Right renal cortex interstitium (tissue), 3 donors: ENCODE results near the gene MAML1. TPM values are rescaled to one million over a fixed set of nuclear protein-coding genes. Genes with fewer than 3 reads are reported as not detected.
"Not testable (repeated sequence)": the region's sequence is repeated elsewhere in the genome, so short reads cannot be mapped to it uniquely, and the experiment has no call there.

Source experiments
- DNase-seq, 3 donors: peaks; one replicate each; pipeline ENCODE4 v3.0.0-alpha.2; 2013; ENCODE audit warnings: low read depth in 3 of 3, low spot score in 2 of 3
- polyA plus RNA-seq, 3 donors: library from polyadenylated mRNA; unstranded; fragments of 120-200 nt; gene quantifications; one replicate each; pipeline ENCODE4 v1.2.1, GENCODE V29; 2013; ENCODE audit not compliant: insufficient read length in 3 of 3

Gene MAML1
- polyA plus RNA-seq, 3 donors: 35.6 to 39.5 (median 38.1) TPM

DNA sequence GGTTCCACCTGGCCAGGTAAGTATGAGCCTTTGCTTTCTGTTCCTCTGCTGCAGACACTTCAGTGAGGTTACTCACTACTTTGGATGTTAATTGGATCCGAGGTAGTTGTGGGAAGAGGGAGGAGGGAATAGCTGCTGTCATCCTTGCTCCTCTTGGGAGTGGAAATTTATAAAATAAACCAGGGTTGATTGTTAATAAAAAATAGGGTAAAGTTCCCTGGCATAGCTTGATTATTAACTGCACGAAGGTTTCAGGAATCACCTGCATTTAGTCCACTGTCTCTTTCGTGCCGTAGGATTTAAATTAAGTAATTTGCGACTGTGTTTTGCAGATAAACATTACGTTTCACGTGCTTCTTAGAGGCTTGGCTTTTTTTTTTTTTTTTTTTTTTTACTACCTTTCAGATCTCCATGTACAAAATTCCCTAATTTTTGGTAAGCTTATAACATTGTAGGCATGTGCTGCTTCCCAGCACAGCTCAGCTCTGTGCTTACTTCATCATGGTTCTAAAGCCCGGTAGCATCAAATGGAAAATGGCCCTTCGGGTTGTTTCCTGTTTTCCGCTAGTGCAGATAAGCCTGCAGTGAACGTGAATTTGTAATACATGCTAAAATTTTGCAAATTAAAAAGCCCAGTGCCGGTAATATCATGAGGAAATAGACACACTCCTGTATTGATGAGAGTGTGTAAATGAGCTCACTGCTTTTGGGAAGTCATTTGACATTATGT is 34.3 kb downstream of the MAML1 start:
- DNase-seq: no peak

- no peak for DNase-seq
Observed at GRCh38 chr5:179767496-179768100, 35.0 kb downstream of the MAML1 start.

DNA sequence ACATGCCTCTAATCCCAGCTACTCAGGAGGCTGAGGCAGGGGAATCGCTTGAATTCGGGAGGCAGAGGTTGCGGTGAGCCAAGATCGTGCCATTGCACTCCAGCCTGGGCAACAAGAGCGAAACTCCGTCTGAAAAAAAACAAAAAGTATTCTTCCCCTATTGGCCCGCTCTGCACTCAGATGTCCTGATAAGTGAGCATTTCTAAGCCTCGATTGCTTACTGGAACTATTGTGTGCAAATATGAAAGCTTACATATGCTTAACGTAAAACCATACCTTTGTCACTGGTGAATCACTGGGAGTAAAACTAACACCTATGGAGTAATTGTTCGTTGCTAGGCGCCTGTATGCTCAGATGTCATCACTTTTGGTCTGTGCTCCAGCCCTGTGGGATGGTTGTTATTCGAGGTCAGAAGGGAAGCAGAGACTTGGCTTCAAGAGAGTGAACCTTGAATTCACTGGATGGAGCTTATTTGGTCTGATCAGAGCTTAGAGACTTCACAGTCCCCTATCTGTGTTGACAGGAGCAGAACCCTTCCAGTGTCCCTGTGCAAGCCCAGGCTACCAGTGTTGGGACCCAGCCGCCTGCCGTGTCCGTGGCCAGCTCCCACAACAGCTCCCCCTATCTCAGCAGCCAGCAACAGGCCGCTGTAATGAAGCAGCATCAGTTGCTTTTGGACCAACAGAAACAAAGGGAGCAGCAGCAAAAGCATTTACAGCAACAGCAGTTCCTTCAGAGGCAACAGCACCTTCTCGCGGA is 35.9 kb downstream of the MAML1 start:
- no peak for DNase-seq

DNA sequence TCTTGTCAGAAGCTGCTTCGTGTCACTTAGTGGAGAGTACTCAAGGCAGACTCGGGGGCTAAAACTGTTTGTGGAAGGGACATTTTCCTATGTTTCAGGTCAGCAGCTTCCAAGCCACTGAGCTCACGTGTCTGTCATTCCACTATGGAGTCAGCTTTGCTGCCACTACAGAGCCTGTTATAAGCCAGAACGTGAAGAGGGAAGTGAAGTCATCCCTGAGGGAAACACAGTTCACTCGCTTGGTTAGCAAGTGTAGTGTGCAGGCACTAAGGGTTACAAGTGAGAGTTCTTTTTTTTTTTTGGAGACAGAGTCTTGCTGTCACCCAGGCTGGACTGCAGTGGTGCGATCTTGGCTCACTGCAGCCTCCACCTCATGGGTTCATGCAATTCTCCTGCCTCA is 36.6 kb downstream of the MAML1 start:
- DNase-seq: no peak

DNA sequence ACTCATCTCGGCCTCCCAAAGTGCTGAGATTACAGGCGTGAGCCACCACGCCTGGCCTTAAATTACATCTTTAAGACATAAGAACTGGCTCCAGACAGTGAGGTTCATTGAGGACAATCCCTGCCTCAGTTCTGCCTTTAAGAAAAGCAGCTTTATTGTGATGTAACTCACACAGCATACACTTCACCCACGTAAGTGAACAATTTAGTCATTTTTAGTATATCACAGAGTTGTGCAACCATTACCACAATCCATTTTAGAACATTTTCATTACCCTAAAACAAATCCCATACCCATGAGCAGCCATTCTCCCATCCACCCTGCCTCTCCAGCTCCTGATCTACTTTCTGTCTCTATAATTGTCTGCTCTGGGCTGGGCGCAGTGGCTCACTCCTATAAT is 37.2 kb downstream of the MAML1 start:
- DNase-seq: no peak

- DNase-seq: no peak
Observed at GRCh38 chr5:179771311-179771895, 38.8 kb downstream of the MAML1 start.

DNA sequence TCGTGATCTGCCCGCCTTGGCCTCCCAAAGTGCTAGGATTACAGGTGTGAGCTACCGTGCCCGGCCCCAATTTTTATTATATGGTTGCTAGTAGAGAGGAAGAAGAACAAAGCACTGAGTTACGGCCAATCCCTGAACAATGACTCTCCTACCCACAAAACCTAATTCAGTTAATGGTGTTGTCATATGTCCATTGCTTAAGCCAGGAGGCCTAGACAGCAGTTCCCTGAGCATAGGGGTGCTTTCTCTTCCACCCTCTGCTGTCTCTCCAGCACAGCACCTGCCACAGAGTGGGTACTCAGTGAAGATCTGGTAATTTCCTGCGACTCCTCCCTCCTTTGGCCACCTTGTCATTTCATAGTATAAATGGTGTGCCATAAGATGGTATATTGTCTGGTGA is 39.7 kb downstream of the MAML1 start:
- no peak for DNase-seq

- no peak for DNase-seq
Observed at GRCh38 chr5:179773686-179774040, 41.0 kb downstream of the MAML1 start.

DNA sequence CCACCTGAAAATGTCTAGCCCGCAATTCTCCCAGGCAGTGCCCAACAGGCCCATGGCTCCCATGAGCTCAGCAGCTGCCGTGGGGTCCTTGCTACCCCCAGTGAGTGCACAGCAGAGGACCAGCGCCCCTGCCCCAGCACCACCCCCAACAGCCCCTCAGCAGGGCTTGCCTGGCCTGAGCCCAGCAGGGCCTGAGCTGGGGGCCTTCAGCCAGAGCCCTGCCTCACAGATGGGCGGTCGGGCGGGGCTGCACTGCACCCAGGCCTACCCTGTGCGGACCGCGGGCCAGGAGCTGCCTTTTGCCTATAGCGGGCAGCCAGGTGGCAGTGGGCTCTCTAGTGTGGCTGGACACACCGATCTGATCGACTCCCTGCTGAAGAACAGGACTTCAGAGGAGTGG is 41.8 kb downstream of the MAML1 start:
- DNase-seq: no peak

DNA sequence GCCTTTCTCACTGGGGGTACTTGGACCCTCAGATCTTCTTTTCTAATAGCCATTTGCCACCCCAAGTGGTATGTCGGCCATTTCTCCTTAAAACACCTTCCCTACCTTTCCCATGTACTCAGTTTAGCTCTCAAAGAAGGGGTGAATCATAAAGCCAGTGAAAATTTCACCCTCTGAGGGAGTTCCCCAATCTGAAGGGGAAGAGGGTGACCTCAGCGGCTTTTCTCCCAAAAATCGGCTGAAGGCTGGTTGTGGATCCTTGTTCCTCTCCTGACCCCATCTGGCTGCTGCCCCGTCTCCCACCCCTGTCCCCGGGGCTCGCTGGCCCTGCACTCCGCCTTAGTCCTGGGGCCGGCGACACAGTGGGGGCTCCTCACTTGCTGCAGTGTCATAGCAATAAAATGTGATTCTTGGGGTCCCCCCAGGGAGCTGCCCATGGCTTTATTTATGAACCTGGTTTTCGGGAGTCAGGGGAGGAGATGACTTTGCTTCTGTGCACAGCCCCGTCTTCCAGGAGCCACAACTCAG is 43.9 kb downstream of the MAML1 start:
- DNase-seq: no peak

DNA sequence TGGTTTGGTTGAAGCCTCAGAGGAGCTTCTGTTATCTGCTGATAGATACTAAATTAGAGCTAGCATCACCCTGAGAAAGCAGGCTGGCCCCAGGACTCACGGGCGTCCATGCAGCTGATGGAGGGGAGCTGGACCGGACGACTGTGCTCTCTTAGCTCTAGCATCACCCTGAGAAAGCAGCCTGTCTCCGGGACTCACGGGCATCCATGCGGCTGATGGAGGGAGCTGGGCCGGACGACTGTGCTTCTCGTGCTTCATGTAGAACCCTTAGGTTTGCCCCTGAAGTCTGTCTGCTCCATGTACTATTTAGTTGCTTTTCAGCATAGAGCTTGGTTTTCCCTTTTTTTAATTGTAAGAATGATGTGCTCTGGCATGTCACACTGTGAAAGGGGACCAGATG is 44.8 kb downstream of the MAML1 start:
- DNase-seq: no peak

DNA sequence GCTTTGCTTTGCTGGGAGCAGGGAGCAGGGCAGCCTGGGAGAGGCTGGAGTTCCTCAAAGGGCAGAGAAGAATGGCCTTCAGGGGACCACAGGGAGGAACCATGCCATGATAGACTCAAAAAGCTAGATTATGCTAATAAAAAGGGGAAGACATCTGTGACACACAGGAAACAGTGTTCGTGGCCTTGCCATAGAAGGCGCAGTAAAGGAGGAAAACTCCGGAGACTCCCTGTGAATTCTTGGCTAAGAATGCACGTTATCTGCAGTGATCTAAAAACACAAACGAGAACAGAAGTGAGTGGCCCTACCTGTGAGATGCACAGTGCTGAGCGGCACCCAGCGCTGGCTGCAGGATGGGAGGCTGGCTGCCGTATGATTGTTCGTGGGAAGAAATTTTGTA is 45.3 kb downstream of the MAML1 start:
- no peak for DNase-seq

DNA sequence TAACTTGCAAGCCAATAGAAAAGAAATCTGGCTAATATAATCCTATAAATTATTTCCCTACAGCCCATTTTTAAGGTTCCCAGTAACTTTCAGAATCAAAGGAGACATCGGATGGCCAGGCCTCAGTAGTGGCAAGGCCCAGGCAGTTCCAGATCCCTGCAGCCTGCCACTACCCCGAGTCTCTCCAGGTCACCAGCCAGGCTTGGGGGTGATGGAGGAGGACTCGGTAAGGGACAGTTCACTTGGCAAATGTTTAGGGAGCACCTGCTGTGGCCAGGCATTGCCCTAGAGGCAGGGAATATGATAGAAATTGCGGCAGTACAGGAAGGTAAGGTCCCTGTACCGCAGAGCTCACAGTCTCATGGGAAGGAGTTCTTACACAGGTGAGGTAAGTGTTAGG is 46.0 kb downstream of the MAML1 start:
- no peak for DNase-seq

DNA sequence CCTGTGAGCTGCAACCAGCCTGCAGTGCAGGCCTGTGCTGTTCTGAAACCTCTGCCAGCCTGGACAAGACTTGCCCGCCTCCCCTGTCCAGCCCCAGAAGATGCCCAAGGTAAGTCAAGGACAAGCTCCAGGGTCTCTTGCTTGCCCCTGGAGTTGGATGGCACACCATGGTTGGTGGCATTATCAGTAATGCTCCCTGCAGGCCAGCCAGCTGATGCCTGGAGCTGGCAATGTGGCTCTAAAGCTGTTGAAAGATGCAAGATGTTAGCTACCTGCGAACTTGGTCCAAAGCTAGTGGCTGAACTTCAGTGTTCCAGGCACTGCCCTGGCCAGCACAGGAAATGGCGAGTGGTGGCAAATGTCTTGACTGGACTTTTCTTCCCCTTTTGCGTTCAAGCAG is 47.2 kb downstream of the MAML1 start:
- DNase-seq: no peak

GRCh38 chr5:179780362-179780761 is 47.7 kb downstream of the MAML1 start:
- no peak for DNase-seq

- DNase-seq: no peak
Observed at GRCh38 chr5:179781846-179782245, 49.2 kb downstream of the MAML1 start.

DNA sequence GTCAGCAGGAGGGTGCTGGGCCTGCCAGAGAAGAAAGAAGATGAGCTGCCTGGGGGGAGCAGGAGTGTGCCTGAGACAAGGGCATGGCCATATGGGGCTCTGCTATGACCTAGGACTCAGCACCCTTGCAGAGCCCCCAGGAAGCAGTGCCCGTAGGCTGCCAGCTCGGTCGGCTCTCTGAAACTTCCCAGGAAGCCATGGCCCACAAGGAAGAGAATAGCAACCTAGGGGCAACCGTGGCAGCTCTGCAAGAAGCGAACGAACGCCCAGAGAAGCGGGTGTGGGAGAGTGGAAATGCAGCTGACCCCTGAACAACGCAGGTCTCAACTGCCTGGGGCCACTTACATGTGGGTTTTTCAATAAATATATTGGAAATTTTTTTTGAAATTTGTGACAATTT is 50.5 kb downstream of the MAML1 start:
- DNase-seq: no peak

DNA sequence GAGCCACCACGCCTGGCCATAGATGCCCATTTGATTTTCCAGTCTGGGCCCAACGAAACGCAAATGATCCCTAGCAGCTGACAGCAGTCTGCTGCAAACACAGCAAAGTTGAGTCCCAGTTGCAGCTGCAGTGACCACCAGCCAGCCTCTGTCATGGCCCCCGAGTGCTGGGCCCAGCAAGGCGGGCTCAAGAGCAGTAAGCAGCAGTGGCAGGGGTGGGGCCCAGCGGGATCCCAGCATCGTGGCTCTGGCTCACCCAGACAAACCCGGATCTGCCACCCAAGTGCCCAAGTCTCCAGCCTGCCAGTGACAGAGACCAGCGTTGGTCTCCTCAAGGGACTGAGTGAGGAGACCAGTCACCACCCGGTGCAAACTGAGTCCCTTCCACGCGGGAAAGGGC is 54.2 kb downstream of the MAML1 start:
- DNase-seq: no peak

- no peak for DNase-seq
Observed at GRCh38 chr5:179788193-179788854, 55.7 kb downstream of the MAML1 start.

GRCh38 chr5:179789278-179789677 is 56.7 kb downstream of the MAML1 start:
- not testable (repeated sequence) for DNase-seq
